GM21576 (cell line): ENCODE results near the gene EEF2KMT.
A peak's percentile ranks its signal among the peaks of the same experiment; 100 is the strongest.
"Not testable (repeated sequence)": the region's sequence is repeated elsewhere in the genome, so short reads cannot be mapped to it uniquely, and the experiment has no call there.

Experiments used
- ATAC-seq: cut with Tn5 transposase; IDR thresholded peaks from one replicate; pipeline ENCODE4 v1.9.1; 2021; ENCODE audit warnings: mild to moderate bottlenecking, moderate library complexity; ENCODE audit not compliant: unreplicated experiment

Gene EEF2KMT

DNA sequence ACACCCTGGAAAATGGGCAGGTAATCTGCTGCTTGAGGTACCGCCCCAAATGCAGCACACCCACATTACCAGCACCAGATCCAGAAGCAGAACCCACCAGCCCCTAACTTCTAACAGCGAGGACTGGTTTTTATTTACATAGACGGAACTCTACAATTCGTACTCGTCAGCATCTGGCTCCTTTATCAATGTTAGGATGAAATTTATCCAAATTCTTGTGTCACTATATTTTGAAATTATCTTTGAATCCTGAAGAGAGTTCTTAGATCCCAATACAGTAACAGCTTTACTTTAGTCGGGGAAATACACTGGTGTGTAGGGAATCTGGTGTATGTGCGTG lies 26.3 kb downstream of the EEF2KMT start:
- no peak for ATAC-seq

- ATAC-seq, result no peak
Measured at GRCh38 chr16:5070431-5071186, 27.0 kb downstream of the EEF2KMT start.

DNA sequence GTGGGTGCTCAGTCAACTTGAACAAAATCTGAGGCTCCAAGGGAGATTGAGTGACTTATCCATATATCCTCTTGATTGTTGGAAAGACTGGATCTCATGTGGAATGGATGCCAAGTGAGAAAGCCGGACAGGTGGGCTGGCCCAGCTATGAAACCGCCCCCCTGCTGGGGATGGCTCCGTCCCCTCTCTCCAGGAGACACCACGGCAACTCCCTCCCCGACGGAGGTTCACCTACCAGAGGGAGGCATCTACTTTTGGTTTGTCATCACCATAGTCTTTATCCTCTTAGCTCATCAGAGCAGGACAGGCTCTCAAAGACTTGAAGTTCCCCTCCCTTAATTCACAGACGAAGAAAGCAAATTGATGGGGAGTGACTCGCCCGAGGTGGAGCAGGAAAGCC lies 27.7 kb downstream of the EEF2KMT start:
- no peak for ATAC-seq

DNA sequence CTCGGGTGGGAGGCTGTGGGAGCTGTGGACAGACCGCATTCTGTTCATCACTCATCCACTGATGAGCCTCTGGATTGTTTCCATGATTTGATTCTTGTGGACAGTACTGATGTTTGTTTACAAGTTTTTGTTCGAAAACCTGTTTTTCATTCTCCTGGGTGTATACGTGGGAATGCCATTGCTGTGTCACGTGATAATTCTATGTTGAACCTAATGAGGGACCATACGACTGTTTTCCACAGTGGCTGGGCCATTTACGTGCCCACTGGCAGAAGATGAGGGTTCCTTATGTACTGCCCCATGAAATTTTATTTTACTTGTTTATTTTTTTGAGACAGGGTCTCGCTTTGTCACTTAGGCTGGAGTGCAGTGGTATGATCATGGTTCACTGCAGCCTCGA lies 28.5 kb downstream of the EEF2KMT start:
- ATAC-seq, result no peak

GRCh38 chr16:5066511-5066910 lies 31.1 kb downstream of the EEF2KMT start:
- ATAC-seq, result no peak

- no peak for ATAC-seq
Measured at GRCh38 chr16:5065813-5066212, 31.8 kb downstream of the EEF2KMT start, which contains the start of gene C16orf89. Gene C16orf89 (minus strand): TSS chr16:5065956. CDS start chr16:5065908, 48 bp downstream.

DNA sequence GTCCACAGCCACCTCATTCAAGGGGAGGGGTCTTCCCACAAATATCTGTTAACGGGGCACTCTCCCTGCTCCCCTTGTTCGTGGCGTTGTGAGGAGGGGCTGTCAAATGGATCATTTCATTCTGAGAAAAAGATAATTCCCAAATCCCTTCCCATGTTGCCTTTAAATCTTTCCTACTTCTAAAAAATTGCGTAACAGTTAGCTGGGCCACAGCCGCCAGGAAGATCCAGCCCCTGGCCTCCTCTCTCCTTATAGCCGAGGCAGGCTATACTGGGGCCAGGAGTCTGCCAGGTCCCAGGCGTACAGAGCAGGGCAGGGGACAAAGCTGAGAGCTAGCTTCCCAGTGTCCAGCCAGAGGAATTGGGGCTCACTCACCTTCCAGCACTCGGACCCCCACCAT lies 32.3 kb downstream of the EEF2KMT start:
- ATAC-seq, result no peak

DNA sequence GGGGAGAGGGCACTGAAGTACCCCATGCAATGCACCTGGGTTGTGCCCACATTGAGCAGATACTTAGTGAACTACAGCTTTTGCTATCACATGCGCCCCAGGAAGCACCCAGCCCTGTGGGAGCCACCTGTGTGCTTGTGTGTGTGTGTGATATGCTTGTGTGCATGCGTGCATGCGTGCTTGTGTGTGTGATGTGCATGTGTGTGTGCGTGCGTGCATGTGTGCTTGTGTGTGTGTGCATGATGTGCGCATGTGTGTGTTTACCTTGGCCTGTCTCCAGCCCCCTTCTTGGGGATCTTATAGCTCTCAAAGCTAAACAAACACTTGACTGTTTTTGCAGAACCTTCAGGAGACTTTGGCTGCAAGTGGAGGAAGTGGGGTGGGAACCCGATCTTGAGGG lies 32.7 kb downstream of the EEF2KMT start:
- ATAC-seq, result no peak

GRCh38 chr16:5062790-5063765 lies 34.5 kb downstream of the EEF2KMT start:
- ATAC-seq, result no peak

DNA sequence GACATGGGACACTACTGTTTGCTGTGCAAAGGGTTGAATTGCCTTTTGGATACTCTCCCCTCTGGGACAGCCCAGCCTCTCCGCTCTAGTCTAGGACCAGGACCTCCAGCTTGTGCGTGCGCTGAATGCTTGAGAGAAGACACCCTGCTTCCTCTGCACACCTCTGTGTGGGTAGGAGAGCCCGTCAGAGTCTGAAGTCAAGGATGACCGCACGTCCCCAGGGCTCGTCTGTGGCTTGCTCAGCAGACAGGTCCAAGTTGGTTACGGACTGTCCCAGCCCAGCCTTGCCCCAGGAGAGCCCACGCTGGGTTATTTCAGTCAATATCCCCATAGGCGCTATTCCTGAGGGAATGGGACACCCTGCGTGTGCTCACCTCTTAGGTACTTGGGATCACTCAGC lies 35.5 kb downstream of the EEF2KMT start:
- ATAC-seq, result no peak

DNA sequence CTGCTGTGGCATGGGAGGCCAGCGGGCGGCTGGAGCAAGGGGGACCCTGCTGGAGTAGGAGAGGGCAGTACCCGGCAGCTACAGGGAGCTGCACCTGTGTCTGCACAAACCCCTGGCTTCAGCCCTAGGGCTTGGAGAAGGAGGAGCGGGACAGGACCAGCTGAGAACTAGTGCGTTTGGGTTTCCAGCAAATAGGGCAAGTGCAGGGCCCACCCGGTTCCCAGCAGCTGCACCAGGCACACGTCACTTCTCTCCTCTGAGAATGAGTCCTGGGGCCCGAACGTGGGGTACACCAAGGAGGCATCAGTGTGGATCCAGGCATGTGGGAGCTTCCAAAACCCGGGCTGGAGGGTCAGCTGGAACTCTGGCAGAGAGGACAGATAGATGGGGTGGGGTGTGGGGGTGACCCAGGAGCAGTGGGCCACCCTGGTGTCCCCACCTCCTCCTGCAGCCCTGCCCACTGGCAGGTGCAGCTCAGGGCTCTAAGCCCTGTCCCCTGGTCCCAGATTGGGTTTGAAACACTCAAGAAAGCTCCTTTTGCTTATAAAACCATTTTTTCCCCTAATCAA lies 37.4 kb downstream of the EEF2KMT start:
- no peak for ATAC-seq

DNA sequence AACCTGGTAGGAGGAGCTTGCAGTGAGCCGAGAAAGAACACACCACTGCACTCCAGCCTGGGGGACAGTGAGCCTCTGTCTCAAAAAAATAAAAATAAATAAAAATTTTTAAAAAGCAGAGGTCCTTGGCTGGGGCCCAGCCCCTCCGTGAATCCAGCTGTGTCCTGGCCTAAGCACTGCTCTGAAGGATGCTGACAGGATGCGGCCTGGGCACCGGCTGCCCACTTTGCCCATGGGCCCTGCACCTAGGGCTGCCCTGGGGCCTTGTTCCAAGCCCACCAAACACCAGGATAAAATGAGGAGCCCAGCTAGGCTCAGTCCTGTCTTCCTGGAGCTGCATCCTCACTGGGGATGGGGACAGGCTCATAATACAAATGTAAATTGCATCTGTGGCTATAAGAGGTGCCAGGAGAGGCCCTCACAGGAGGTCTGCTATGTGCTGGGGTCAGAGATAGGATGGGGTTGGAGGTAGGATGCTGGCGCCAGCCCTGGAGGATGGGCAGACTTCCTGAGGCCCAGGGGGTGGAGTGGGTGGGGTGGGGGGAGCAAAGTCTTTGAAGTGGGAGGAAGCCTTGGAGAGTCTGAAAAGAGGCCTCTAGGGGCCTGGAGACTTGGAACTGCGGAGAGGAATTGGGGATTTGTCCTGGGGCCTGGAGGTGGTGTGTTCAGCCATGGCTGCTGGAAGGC lies 38.1 kb downstream of the EEF2KMT start:
- no peak for ATAC-seq

GRCh38 chr16:5058476-5058875 lies 39.1 kb downstream of the EEF2KMT start:
- ATAC-seq, result no peak

DNA sequence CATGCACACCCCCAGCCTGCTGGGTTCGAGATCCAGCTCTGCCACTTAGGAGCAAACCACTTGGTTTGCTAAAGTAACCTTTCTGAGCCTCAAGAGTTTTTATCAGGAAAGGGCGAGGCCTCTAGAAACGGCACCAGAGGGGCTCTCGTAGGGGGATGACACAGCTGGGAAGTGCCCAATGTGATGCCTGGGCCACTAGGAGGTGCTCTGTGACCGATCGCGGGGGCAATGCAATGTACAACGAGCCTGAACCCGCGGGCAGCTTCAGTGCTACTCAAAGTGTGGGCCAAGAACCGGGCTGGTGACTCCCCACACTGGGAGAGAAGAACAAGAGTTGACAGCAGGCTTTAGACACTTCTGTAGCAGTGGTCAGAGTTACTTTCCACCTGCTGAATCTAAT lies 41.2 kb downstream of the EEF2KMT start:
- peak; percentile 50 for ATAC-seq

GRCh38 chr16:5054876-5055865 lies 42.4 kb downstream of the EEF2KMT start:
- ATAC-seq, result no peak

- no peak for ATAC-seq
Measured at GRCh38 chr16:5046914-5047313, 50.7 kb downstream of the EEF2KMT start.

GRCh38 chr16:5045499-5046115 lies 52.0 kb downstream of the EEF2KMT start:
- ATAC-seq, result no peak

DNA sequence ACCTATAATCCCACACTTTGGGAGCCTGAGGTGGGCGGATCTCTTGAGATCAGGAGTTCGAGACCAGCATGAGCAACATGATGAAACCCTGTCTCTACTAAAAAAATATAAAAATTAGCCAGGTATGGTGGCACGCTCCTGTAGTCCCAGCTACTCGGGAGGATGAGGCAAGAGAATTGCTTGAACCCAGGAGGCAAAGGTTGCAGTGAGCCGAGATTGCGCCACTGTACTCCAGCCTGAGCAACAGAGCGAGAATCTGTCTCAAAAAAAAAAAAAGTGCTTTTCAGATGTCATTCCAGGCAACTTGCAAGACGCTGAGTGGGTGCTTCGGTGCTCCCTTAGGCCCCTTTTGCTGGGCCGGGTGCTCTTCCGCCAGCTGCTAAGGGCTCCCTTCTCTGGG lies 53.0 kb downstream of the EEF2KMT start:
- not testable (repeated sequence) for ATAC-seq

DNA sequence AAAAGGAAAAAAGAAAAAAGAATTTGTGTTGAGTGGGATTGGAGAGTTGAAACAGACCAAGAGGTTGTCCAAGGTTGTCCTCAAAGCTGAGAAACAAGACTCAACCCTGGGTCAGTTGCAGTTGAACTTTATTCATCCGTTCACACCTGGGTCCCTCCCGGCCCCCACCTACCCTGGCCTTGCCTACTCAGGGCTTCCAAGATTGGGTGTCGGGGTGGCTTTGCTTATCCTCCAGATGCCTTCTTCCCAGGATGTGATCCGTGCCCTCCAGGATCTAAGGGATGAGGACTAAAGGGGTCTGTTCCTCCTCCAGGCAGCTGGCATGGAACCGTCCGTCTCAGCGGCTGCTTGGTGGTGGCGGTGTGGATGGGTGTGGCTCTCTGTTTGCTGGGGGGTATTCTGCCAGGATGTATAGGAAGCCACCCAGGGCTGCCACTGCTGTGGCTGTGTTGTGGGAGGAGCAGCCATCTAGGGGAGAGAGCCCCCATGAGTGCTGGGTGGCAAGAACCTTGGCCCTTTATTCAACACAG lies 53.5 kb downstream of the EEF2KMT start:
- ATAC-seq, result no peak
